ENCODE measurements around the gene REG1A.

The REG1A gene

GRCh38 chr2:79128406-79128805 is 8.1 kb downstream of the REG1A start:
- DNase-seq: no peak

GRCh38 chr2:79129260-79129659 is 9.0 kb downstream of the REG1A start:
- no peak for DNase-seq

GRCh38 chr2:79129804-79130203 is 9.5 kb downstream of the REG1A start:
- no peak for DNase-seq

- no peak for DNase-seq
These were observed 11.4 kb downstream of the REG1A start for GRCh38 chr2:79131687-79132086.

- DNase-seq: no peak
These were observed 18.1 kb downstream of the REG1A start for GRCh38 chr2:79138385-79138784.

- DNase-seq: no peak
These were observed 19.1 kb downstream of the REG1A start for GRCh38 chr2:79139423-79139822.

- no peak for DNase-seq
These were observed 35.7 kb downstream of the REG1A start for GRCh38 chr2:79155826-79156476.

GRCh38 chr2:79159030-79159429 is 38.7 kb downstream of the REG1A start:
- no peak for DNase-seq

GRCh38 chr2:79159653-79160052 is 39.4 kb downstream of the REG1A start, which contains the start of gene REG3A:
Gene REG3A, minus strand, starts transcription at chr2:79159753. Its CDS starts 348 bp downstream, at chr2:79159405.
- no peak for DNase-seq

- no peak for DNase-seq
These were observed 41.8 kb downstream of the REG1A start for GRCh38 chr2:79162132-79162531.

- no peak for DNase-seq
These were observed 42.5 kb downstream of the REG1A start for GRCh38 chr2:79162801-79163200.

GRCh38 chr2:79171348-79171958 is 51.2 kb downstream of the REG1A start:
- DNase-seq: no peak
